Measurements from ENCODE around the gene ADCK1.
A peak's percentile ranks its signal among the peaks of the same experiment; 100 is the strongest.
"Not testable (repeated sequence)": the region's sequence is repeated elsewhere in the genome, so short reads cannot be mapped to it uniquely, and the experiment has no call there.

ADCK1 gene

DNA sequence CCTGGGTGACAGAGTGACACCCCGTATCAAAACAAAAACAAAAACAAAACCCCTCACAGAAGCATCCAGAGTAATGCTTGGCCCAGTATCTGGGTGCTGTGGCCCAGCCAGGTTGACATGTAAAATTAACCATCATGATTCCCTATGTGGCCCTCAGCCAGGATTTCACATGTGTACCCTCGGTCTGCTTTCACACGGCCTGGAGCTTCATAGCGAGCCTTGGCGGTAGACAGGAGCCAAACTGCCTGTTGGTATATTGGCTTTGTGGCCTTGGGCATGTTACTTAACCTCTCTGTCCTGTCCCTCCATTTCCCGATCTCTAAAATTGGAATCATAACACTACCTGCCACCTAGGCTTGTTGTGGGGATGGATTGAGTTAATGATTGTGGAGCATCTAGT lies 65.5 kb downstream of the ADCK1 start:
- no peak for DNase-seq (ENCODE audit: low read depth)

DNA sequence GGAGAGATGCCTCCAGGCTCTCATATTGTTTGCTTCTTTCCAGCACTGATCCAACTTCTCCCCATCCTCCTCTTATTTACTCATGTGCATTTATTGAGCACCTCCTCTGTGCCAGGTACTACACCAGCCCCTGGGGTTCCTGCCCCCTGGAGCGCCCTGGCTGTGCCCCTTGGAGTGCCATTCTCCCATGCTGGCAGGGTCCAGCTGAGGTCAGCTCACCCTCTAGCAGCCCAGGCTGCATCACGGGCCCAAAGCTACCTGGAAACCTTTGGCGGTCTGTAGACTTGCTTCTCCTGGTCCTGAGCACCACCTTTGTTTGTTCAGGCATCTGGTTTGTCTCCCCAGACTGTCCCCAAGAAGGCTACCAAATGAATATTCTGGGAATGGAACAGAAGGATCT lies 67.0 kb downstream of the ADCK1 start:
- DNase-seq (ENCODE audit: low read depth): no peak

DNA sequence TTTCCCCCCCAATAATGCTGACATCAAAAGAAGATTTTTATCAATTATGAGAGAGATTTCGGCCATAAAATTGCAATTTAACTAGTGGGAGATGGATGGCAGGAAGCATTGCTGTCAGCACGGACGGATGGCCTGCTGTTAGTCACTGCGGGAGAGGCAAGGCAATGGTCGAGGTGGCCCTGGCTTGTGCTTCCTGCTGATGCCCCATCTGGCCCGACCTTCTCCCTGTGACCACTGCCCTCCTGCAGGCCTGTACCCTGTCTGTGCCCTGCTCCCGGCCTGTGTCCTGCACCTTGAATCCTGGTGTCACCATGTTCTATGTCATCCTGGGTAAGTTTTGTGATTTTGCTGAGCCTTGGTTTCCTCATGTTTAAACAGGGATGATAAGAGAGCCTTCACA lies 67.6 kb downstream of the ADCK1 start:
- no peak for DNase-seq (ENCODE audit: low read depth)

DNA sequence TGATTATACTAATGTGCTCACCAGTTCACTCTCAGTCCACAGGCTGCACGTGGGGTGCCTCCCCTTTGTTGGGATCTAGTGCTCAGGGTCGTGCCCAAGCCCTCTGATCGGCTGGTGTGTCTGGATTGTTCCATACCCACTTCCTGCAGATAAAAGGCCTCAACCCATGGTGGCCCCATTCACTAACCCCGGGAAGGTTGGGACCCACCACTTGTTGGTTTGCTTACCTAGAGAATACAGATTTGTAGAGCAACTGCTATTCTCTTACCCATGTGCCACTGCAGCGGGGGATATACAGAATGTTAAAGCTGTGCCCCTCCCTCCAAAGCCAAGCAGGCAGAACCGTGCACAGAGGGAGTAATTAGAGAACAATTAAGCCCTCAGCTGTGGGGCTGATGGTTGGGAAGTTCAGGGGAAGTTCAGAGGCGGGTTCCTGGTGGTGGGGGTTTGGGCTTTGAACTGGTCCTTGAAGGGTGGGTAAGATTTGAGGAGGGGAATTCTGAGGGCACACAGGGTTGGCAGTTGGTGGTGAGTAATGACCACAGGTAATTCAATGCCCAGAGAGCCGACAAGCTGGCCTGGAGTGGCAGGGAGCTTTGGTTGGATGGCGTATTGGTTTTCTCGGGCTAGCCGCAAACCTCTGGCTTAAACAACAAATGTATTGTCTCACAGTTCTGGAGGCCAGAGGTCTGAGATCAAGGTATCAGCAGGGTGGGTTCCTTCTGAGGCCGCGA lies 68.8 kb downstream of the ADCK1 start:
- DNase-seq (ENCODE audit: low read depth): no peak

DNA sequence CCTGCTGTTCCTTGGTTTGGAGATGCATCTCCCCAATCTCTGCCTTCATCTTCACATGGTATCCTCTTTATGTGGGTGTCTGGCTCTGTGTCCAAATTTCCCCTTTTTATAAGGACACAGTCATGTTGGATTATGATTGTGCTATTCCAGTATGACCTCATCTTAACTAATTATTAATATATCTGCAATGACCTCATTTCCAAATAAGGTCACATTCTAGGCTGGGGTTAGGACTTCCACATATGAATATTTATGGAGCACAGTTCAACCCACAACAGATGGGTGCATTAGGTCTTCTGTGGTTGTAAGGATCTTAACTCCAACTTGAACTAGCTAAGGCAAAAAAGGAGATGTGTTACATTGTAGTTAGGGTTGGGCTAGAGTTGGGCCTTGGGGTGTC lies 69.4 kb downstream of the ADCK1 start:
- no peak for DNase-seq (ENCODE audit: low read depth)

DNA sequence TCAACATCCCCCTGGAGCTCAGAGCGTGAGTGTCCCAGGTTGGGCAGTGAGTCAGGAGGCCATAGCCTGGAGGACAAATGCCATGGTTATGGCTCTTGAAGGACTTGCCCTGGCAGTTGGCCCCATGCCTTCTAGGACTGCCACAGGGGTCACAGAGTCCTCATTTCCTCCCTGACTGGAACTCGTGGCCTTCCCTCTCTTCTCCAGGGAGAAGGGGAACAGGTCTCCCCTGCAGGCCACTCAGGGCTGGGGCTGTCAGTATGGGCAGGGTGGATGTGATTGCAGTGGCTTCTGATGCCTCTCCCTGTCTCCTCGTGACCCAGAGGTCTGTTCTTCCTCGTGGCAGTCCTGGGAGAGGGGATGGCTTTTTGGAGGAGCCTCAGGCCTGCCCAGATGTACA lies 70.7 kb downstream of the ADCK1 start:
- DNase-seq (ENCODE audit: low read depth): no peak

DNA sequence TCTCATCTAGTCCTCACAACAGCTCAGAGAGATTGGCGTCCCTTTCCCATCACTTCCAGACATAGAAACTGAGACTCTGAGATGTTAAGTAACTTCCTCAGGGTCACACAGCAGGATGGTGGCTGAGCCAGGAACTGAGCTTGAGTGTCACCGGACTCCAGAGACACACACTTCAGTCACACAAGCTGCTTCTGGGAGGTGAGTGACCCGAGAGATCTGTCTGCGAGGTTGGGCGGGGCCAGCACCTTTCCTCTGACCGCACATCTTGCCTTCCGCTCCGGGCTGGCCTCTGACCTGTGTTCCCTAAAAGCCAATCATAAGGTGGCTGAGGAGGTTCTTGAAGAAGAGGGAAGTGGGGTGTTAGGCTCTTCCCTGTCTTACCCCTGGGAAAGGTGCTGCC lies 72.2 kb downstream of the ADCK1 start:
- no peak for DNase-seq (ENCODE audit: low read depth)

DNA sequence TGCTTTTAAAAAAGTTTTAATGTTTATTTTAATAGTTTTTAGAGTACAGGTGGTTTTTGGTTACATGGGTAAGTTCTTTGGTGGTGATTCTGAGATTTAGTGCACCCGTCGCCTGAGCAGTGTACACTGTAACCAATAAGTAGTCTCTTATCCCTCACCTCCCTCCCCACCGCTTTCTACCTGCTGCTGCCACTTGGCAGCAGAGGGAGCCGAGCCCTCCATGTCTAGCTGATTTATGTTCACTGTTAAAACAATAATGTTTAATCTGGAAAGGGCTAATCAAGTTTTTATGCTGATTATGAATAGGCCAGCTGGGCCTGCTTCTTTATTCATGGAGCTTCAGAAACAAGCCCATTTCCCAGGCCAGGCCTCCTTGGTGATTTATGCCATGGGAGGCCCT lies 73.1 kb downstream of the ADCK1 start:
- no peak for DNase-seq (ENCODE audit: low read depth)

DNA sequence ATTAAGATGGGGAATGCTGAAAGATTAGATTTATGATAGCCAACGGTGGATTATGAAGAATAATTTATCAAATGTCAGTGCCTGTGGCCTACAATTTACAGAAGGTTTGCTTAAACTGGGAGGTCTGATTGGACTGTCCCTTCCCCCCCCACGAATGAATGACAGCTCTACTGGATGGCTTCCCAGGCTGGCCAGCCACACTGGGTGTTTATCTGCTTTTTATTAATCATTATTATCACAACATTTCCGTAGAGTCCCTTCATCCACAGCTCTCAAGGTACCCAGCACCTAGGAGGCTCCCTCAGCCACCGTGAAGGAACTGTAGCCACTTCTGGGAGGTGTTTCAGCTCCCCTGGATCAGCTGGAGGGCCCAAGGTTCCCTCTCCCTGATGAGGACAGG lies 78.9 kb downstream of the ADCK1 start:
- DNase-seq (ENCODE audit: low read depth): no peak

DNA sequence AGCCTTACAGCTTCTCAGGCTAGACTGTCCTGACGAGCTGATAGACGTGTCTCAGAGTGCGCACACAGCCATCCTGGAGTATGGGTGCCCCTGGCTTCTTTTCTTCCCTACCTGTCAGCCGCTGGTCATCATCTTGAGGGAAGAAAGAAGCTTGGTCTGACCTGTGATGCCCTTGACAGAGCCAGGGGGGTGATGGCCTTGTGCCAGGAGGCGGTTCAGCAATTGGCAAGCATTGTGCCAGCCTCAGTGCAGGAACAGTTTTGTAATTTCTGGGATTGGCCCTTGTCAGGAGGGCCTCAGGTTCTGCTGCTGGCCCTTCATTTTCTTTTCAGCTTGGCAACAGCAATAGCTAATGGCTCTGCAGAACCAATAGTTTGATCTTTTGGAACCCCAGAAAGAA lies 80.1 kb downstream of the ADCK1 start:
- no peak for DNase-seq (ENCODE audit: low read depth)

DNA sequence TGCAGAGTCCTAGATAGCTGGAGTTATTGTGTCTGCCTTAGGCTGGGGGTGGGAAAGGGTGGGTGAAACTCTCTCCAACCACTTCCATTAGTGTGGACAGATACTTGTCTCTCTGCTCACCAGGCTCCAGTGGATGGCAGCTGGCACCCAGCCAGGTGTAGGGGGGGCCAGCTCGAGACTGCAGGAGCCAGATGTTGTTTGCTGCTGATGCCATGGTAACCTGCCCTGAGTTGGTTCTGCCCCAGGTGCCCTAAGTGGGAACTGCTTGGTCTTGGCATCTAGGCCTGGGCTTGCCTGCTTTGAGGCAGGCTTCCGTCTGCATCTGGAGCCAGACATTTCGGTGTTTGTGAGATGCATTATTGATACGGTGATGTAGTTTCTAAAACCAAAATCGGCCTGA lies 82.2 kb downstream of the ADCK1 start:
- peak; percentile 18 for DNase-seq (ENCODE audit: low read depth)

DNA sequence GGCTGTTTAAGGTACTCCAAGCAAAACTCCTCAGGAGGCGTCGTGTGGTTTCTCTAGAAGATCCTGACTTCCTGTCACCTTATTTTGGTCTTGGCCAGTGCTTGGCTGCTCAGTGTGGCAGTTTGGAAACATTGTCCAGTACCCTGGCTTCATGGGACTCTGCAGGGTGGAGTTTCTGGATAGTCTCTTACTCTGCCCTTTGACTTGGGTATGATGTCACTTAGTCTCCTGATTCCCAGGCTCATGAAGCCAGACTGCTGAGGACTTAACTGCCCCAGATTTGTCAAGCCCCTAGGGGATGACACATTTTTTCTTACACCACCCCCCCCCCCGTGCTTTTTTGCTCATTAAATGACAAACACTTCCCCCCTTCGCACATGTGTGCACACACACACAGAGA lies 82.7 kb downstream of the ADCK1 start:
- DNase-seq (ENCODE audit: low read depth): no peak

DNA sequence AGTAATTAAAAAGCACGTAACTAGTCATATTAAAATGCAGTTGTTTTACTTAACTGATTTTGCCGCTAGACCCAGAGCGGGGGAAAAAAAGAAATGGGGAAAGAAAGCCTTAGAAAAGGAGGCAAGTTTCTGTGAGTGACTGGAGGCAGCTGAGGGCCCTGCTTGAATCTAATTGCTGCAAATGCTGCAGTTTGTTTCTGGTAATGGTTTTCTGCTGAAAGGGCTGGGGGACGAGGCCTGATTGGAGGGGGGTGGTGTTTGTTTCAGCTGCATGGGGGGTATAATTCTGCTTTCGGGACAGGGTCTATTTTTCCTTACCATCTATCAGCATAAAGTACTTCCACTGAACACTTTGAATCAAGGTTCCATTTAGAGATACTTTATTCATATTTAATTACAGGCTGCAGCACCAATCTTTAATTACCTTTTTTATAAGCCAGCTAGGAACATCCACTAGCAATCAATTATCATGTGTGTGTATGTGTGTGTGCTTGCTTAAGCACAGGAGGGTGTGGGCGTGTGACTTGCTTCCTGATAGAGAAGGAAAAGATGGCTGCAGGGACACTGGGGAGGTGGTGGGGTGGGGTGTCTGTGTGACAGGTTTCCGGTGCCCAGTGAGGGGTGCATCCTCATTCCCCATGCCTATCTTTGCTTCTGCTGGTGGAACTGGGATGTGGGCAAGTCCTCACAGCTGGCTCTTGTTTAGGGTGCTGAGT lies 83.4 kb downstream of the ADCK1 start:
- DNase-seq (ENCODE audit: low read depth): no peak

DNA sequence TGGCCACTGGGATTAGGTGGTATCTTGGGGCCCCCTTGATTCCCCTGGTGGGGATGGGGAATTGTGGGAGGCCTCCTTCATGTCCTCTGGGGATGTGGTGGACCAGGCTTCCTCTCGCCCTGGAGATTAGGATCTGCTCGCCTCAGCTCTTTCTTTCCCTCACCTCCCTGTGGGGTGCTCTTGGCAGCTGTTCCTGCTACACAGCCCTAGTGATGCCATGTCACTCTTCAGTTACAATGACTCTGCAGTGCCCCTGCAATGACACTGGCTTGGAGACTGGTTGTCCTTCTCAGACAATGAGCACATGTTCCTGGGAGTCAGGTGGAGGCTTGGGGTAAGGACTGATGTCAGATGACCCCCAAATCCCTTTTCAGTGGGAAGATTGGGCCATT lies 83.9 kb downstream of the ADCK1 start:
- peak; percentile 66 for DNase-seq (ENCODE audit: low read depth)

DNA sequence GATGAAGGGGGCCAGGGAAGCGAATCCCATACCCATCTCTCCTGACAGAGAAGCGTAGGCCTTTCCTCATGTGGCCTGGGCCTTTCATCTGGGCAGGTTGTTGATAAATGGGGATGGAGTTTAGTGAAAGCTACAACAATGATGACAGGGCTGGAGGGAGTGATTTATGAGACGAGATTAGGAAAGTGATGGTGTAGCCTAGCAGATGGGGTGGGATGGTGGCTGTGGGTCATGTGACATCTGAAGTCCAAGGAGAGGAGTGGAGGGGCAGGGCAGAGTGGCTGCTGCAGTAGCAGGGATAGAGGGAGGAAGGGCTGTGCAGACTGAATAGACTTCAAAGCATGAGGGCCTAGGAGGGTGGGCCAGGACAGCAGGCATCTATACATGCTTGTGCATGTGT lies 85.5 kb downstream of the ADCK1 start:
- no peak for DNase-seq (ENCODE audit: low read depth)

DNA sequence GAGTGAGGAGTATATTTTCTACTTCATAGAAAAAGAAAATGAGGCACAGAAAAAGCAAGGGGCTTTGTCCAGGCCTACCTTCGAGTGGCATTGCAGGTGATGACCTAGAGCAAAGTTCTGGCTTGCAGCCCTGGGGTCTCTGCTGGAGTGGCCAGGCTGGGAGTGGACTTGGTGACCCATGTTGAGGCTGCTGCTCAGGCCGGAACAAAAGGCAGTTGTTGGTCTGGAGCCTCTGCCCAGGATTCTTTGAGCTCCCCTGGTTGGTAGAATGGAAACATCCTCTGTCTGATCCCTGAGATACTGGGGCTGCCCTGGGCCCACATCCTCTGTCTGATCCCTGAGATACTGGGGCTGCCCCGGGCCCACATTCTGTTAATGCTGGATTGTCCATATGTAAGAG lies 86.1 kb downstream of the ADCK1 start:
- no peak for DNase-seq (ENCODE audit: low read depth)

DNA sequence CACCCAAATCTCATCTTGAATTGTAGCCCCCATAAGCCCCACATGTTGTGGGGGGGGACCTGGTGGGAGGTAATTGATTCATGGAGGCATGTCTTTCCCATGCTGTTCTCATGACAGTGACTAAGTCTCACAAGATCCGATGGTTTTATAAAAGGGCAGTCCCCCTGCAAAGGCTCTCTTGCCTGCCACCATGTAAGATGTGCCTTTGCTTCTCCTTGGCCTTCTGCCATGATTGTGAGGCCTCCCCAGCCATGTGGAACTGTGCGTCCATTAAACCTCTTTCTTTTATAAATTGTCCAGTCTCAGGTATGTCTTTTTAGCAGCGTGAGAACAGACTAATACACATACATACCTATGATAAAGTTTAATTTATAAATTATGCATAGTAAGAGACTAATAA lies 89.0 kb downstream of the ADCK1 start:
- not testable (repeated sequence) for DNase-seq (ENCODE audit: low read depth)

DNA sequence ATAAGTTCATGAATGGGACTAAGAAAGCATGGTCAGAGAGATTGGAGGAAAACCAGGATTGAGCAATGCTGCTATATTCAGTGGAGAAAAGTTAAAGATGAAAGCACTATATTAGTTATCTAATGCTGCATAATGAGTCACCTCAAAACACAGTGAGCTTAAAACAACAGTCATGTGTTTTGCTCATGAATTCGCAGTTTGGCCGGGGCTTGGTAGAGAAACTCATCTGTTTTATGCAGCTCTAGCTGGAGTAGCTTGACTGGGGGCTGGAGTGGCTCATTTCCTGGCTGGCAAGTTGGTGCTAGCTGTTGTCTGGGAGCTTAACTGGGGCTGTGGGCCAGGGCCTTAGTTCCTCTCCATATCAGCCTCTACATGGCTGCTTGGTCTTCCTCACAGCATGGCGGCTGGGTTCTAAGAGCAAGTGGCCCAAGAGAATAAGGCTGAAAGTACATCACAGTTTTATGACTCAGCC lies 90.1 kb downstream of the ADCK1 start:
- DNase-seq (ENCODE audit: low read depth): no peak

DNA sequence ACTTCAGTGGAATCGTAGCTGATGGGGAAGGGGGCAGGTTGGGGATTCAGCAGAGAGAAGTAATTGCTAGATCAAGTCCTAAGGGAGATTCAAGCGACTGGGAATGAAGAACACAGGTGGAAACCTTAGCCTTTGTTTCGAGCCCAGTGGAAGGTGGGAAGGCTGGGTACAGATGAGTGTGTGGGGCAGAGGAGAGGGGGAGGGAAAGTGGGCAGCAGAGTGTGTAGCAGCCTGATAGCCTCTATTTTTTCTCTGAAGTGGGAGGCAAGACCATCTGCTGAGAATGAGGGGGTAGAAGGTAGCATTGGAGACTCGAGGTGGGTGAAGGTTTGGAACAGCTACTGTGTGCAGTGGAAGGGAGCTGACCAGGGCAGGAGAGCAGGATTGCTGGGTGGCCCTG lies 91.0 kb downstream of the ADCK1 start:
- no peak for DNase-seq (ENCODE audit: low read depth)

DNA sequence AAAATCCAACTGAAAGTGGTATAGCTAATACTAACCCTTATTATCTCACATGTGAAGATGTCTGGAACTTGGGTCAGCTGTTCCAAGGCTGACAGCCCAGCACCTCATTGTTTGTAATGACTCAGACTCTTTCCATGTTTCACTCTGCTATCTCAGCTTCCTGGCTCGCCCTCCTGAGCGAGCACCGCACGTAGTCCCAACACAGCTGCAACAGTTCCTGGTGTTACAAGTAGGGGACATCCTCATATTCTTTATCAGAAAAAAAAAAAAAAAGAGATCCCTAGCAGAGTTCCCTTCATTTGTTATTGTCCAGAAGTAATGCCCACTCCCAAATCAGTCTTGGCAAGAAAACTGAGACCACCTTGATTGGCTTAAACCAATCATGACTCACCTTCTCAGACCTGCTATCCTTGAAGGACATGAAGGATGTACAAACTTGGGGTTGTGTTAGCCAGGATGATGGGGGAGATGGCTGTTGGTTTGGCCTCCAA lies 92.5 kb downstream of the ADCK1 start:
- no peak for DNase-seq (ENCODE audit: low read depth)

DNA sequence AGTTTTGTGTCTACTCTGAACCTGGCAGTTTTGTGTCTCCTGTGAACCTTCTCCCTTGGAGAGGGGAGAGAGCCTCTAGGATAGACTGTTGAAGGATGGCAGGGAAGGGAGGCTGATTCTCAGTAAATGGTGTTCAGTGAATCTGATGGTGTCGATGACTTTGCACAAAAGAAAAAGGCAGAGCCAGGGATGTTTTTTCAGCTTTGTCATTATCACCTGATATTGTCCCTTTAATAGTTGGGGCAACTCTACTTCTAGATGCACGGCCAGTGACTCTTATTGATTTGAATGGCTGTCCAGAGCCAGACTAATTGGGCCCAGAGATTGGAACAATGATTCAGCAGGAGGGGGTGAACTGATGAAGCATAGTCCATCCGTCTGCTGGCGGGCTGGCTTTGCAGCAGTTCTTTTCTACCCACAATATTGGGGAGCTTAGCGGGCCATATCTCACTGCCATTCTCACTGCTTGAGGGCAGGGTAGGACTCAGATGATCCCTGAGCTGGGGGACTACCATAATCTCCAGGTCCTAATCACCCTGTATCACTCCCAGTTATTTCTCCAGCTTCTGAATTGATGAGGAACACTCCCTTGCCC lies 93.1 kb downstream of the ADCK1 start:
- DNase-seq (ENCODE audit: low read depth): no peak

DNA sequence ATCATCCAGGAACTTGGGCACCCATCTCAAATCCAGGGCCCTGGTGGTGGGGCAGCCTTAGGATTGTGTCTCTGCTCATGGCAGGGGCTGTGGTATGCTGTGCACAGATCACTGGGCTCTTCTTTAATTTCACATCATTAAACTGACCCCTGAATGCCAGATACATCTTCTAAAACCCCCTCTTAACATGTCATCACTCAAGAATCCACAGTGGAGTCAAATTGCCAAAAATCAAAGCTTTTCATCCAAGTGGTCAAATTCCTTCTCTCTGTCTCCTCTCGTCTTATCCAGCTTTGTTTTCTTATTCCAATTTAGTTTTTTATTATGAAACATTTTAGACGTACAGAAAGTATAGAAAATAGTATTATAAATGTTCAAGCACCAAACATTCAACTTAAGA lies 97.5 kb downstream of the ADCK1 start:
- no peak for DNase-seq (ENCODE audit: low read depth)

DNA sequence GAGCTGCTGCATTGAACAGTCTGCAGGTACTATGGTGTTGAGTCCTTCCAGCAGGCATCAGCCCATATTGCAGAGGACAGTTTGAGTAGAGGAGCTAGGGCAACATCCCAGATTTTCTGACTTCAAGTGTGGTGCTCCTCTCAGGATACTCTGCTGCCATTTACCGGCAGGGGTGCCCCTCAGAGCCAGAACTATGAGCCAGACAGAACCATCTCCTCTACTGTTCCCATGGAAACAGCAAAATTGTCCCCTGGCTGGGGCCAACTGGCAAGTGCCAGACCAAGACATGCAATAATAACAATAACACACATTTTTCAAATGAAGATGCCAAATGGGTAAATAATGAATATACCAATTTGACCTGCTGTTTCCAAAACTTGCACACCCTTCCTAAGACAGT lies 102.9 kb downstream of the ADCK1 start:
- no peak for DNase-seq (ENCODE audit: low read depth)

Data from CMK (cell line).